Astrocyte of the cerebellum (primary cell): ENCODE results near the gene CA10.

ENCODE experiments used
- DNase-seq: peaks from one replicate; pipeline ENCODE4 v3.0.0-alpha.2; 2011; ENCODE audit warnings: low read depth
- H3K4me3 ChIP-seq: 2 replicates; pipeline ENCODE4 v1.5.1; 2011; ENCODE audit warnings: mild to moderate bottlenecking, low read depth, low read length, moderate library complexity
- CTCF ChIP-seq: IDR thresholded peaks from 2 replicates; pipeline ENCODE4 v1.5.1; 2012; ENCODE audit warnings: low read length, low read depth, moderate library complexity, mild to moderate bottlenecking; ENCODE audit errors: missing control alignments
- in situ Hi-C: cut with HindIII; loops from 2 replicates; pipeline ENCODE4 v1.10.0; 2017; ENCODE audit warnings: low sequenced_read_pairs

CA10 gene

DNA sequence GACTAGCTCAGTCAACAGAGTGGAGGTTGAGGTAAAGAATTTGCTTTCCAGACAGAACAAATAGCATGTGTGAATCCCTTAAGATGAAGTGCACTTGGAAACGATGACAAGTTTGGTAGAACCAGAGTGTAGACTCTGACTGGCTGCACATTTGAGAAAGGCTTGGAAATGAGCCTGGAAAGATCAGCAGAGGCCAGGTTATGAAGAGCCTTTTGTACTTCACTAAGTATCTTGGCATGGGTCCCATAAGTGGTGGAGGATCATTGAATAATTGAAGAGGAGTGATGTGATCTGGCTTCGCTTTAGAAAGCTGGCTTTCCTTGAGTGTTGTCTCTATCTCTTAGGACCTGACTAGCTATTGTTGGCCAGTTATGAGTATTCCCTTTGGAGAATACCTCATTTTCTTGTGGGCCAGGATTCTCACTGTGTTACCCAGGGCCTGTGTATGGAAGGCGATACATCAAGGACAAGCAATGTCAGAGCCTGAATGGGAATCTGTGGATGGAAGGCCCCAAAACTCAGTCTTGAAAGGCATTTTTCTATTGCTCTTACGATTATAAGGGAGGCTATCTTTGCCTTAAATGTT, 568.4 kb downstream of the CA10 start:
- DNase-seq, result no peak
- TF ChIP-seq CTCF, result no peak
- in situ Hi-C loops, result no loop called here
- no peak overlapping the region for H3K4me3 ChIP-seq

- DNase-seq, result no peak
- TF ChIP-seq CTCF, result no peak
- H3K4me3 ChIP-seq, result no peak overlapping the region
- in situ Hi-C loops, result no loop called here
Measured at GRCh38 chr17:51588063-51588462, 570.5 kb downstream of the CA10 start.

DNA sequence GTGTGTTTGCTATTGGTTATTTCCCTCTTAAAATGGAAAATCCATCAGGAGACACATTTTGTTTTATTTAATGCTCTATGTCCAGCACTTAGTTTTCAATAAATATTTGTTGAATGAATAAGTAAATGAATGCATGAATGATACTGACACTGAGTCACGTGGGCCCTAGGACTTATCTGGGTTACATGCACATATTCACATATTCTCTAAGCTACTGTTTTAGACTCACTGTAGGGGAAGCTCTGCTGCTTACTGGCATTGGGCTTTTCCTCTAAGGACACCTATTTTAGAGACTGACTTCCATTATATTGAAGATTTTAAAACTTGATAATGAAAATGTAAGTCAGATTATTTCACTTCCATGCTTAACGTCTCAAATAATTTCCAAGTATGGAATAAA, 571.0 kb downstream of the CA10 start:
- in situ Hi-C loops, result no loop called here
- no peak for DNase-seq
- H3K4me3 ChIP-seq, result no peak overlapping the region
- TF ChIP-seq CTCF, result no peak

GRCh38 chr17:51585514-51586104, 572.9 kb downstream of the CA10 start:
- H3K4me3 ChIP-seq, result no peak overlapping the region
- TF ChIP-seq CTCF, result peak; percentile 23
- no peak for DNase-seq
- in situ Hi-C loops, result no loop called here

GRCh38 chr17:51580869-51581268, 577.6 kb downstream of the CA10 start:
- in situ Hi-C loops, result no loop called here

More at GRCh38 chr17:51580869-51581268, 577.6 kb downstream of the CA10 start:
- DNase-seq, result no peak
- no peak overlapping the region for H3K4me3 ChIP-seq
- TF ChIP-seq CTCF, result no peak
